Measurements from ENCODE around the gene ALDH7A1.

The ALDH7A1 gene

GRCh38 chr5:126490167-126490940, 104.7 kb downstream of the ALDH7A1 start:
- H3K4me3 ChIP-seq (ENCODE audit: low read depth, low read length), result no peak overlapping the region
- TF ChIP-seq, protein P1, sequence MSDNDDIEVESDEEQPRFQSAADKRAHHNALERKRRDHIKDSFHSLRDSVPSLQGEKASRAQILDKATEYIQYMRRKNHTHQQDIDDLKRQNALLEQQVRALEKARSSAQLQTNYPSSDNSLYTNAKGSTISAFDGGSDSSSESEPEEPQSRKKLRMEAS (IDR thresholded peaks at IDR 0.05; ENCODE audit: low read depth, low read length), result no peak
- TF ChIP-seq POLR2A (IDR thresholded peaks at IDR 0.05; ENCODE audit: extremely low read depth, insufficient read length) (no peak), MYC (IDR thresholded peaks at IDR 0.05; ENCODE audit: low read depth, low read length) (no peak), CTCF (IDR thresholded peaks at IDR 0.05; ENCODE audit: low read depth, low read length) (no peak)
- peak; percentile 37 for DNase-seq (ENCODE audit: low read depth)

GRCh38 chr5:126488443-126489065, 106.5 kb downstream of the ALDH7A1 start:
- DNase-seq (ENCODE audit: low read depth), result no peak

DNA sequence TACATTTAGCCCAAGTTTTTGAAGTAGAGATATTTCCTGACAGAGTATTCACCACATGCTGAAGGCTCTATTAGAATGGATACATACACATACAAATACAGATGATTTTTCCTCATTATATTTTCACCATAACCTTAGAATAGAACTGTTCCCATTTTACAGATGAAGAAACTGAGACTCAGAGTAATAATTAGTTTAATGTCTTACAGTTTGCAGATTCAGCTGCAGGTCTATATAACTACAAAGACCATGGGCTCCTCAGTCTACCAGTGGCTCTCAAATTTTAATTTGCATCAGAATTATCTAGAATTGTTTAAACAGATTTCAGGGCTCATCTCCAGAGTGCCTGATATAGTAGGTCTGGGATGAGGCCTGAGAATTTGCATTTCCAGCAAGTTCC, 107.4 kb downstream of the ALDH7A1 start:
- H3K4me3 ChIP-seq (ENCODE audit: low read depth, low read length), result no peak overlapping the region
- TF ChIP-seq CTCF (IDR thresholded peaks at IDR 0.05; ENCODE audit: low read depth, low read length) (no peak), MYC (IDR thresholded peaks at IDR 0.05; ENCODE audit: low read depth, low read length) (no peak), POLR2A (IDR thresholded peaks at IDR 0.05; ENCODE audit: extremely low read depth, insufficient read length) (no peak)
- TF ChIP-seq, protein P1 (IDR thresholded peaks at IDR 0.05; ENCODE audit: low read depth, low read length), result no peak
- no peak for DNase-seq (ENCODE audit: low read depth)

More at GRCh38 chr5:126488443-126489065, 106.5 kb downstream of the ALDH7A1 start:
- TF ChIP-seq POLR2A (IDR thresholded peaks at IDR 0.05; ENCODE audit: extremely low read depth, insufficient read length), result no peak
- TF ChIP-seq, protein P1 (IDR thresholded peaks at IDR 0.05; ENCODE audit: low read depth, low read length), result no peak
- no peak for TF ChIP-seq CTCF (IDR thresholded peaks at IDR 0.05; ENCODE audit: low read depth, low read length)
- no peak for TF ChIP-seq MYC (IDR thresholded peaks at IDR 0.05; ENCODE audit: low read depth, low read length)
- H3K4me3 ChIP-seq (ENCODE audit: low read depth, low read length), result no peak overlapping the region

- DNase-seq (ENCODE audit: low read depth), result no peak
- TF ChIP-seq CTCF (IDR thresholded peaks at IDR 0.05; ENCODE audit: low read depth, low read length) (no peak), POLR2A (IDR thresholded peaks at IDR 0.05; ENCODE audit: extremely low read depth, insufficient read length) (no peak), MYC (IDR thresholded peaks at IDR 0.05; ENCODE audit: low read depth, low read length) (no peak)
- TF ChIP-seq, protein P1 (IDR thresholded peaks at IDR 0.05; ENCODE audit: low read depth, low read length), result no peak
These were observed 108.7 kb downstream of the ALDH7A1 start for GRCh38 chr5:126486332-126486731.

DNA sequence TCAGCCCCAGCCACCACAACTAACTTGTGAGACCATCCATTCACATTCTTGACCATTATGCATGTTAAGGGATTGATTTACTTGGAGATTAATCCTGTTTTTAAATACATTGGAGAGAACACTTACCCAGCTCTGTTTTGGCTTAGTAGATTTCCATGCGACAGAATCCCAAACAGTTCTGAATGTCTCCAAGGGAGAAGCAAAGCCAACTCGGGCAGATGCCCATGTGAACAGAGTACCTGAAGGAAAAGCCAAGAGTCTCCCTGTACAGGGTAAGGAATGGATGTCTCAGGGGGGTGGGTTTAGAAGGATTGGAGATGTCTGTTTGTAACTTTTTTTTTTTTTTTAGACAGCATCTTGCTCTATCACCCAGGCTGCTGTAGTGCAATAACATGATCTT, 110.8 kb downstream of the ALDH7A1 start:
- no peak for DNase-seq (ENCODE audit: low read depth)
- TF ChIP-seq MYC (IDR thresholded peaks at IDR 0.05; ENCODE audit: low read depth, low read length) (no peak), CTCF (IDR thresholded peaks at IDR 0.05; ENCODE audit: low read depth, low read length) (no peak)
- no peak overlapping the region for H3K4me3 ChIP-seq (ENCODE audit: low read depth, low read length)

More at GRCh38 chr5:126486332-126486731, 108.7 kb downstream of the ALDH7A1 start:
- H3K4me3 ChIP-seq (ENCODE audit: low read depth, low read length), result no peak overlapping the region

Data from NB4 (cell line).